Neural progenitor cell (in vitro differentiated cells): ENCODE measurements around the gene SPTAN1.

Experiments
- EZH2 ChIP-seq: fragments of 200-600 bp; sonication (generic); IDR thresholded peaks from 2 replicates; pipeline ENCODE4 v1.6.1; 2017; ENCODE audit warnings: antibody characterized with exemption, mild to moderate bottlenecking, moderate library complexity
- EZH2phosphoT487 ChIP-seq: fragments of 200-600 bp; sonication (generic); IDR thresholded peaks from 2 replicates; pipeline ENCODE4 v1.6.1; 2017; ENCODE audit warnings: antibody characterized with exemption
- TF ChIP-seq, protein P1 (sequence below): fragments of 200-600 bp; sonication (generic); IDR thresholded peaks from 2 replicates; pipeline ENCODE4 v1.5.1; 2017; ENCODE audit warnings: antibody characterized with exemption, mild to moderate bottlenecking

- TF ChIP-seq, protein P1, sequence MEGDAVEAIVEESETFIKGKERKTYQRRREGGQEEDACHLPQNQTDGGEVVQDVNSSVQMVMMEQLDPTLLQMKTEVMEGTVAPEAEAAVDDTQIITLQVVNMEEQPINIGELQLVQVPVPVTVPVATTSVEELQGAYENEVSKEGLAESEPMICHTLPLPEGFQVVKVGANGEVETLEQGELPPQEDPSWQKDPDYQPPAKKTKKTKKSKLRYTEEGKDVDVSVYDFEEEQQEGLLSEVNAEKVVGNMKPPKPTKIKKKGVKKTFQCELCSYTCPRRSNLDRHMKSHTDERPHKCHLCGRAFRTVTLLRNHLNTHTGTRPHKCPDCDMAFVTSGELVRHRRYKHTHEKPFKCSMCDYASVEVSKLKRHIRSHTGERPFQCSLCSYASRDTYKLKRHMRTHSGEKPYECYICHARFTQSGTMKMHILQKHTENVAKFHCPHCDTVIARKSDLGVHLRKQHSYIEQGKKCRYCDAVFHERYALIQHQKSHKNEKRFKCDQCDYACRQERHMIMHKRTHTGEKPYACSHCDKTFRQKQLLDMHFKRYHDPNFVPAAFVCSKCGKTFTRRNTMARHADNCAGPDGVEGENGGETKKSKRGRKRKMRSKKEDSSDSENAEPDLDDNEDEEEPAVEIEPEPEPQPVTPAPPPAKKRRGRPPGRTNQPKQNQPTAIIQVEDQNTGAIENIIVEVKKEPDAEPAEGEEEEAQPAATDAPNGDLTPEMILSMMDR: no peak
- no peak for TF ChIP-seq EZH2
- no peak for TF ChIP-seq EZH2phosphoT487
Measured at GRCh38 chr9:128634651-128635262, 82.4 kb downstream of the SPTAN1 start.
